Prostate gland (tissue), 2 donors: ENCODE measurements around the gene SSH2.
"Not testable (repeated sequence)": the region's sequence is repeated elsewhere in the genome, so short reads cannot be mapped to it uniquely, and the experiment has no call there.

ENCODE experiments used
- POLR2A ChIP-seq: fragments of 450-650 bp; IDR thresholded peaks from one replicate; pipeline ENCODE4 v1.6.1; 2016; ENCODE audit warnings: antibody characterized with exemption, mild to moderate bottlenecking
- TF ChIP-seq, protein P1 (sequence below), 4 experiments: fragments of 200-600 bp in 2 of 4; fragments of 450-650 bp in 2 of 4; sonication (generic) in 2 of 4; IDR thresholded peaks; 1 replicate in 3 of 4; 2 replicates in 1 of 4; pipeline ENCODE4 v1.5.1; 2016 to 2019; ENCODE audit warnings: antibody characterized with exemption in 4 of 4, mild to moderate bottlenecking in 2 of 4, moderate library complexity in 2 of 4

DNA sequence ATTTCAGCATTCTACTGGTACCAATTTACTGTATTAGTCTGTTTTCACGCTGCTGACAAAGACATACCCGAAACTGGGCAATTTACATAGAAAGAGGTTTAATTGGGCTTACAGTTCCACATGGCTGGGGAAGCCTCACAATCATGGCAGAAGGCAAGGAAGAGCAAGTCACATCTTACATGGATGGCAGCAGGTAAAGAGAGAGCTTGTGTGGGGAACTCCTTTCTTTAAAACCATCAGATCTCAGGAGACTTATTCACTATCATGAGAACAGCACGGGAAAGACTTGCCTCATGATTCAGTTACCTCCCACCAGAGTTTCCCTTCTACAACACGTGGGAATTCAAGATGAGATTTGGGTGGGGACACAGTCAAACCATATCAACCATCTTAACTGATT lies 72.9 kb downstream of the SSH2 start:
- TF ChIP-seq, protein P1, sequence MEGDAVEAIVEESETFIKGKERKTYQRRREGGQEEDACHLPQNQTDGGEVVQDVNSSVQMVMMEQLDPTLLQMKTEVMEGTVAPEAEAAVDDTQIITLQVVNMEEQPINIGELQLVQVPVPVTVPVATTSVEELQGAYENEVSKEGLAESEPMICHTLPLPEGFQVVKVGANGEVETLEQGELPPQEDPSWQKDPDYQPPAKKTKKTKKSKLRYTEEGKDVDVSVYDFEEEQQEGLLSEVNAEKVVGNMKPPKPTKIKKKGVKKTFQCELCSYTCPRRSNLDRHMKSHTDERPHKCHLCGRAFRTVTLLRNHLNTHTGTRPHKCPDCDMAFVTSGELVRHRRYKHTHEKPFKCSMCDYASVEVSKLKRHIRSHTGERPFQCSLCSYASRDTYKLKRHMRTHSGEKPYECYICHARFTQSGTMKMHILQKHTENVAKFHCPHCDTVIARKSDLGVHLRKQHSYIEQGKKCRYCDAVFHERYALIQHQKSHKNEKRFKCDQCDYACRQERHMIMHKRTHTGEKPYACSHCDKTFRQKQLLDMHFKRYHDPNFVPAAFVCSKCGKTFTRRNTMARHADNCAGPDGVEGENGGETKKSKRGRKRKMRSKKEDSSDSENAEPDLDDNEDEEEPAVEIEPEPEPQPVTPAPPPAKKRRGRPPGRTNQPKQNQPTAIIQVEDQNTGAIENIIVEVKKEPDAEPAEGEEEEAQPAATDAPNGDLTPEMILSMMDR (IDR thresholded peaks at IDR 0.05), result not testable (repeated sequence)
- TF ChIP-seq POLR2A, result not testable (repeated sequence)
